Skeletal muscle satellite cell (primary cell): ENCODE results near the gene GABRG3.

Source experiments
- H3K27me3 ChIP-seq: 2 replicates; pipeline ENCODE4 v1.7.0; 2013; ENCODE audit warnings: low read length; ENCODE audit not compliant: control insufficient read depth, insufficient read depth
- H3K36me3 ChIP-seq: 2 replicates; pipeline ENCODE4 v1.7.0; 2013; ENCODE audit warnings: mild to moderate bottlenecking, control low read depth, low read length; ENCODE audit not compliant: insufficient read depth
- H3K4me1 ChIP-seq: 2 replicates; pipeline ENCODE4 v1.7.0; 2013; ENCODE audit warnings: low read length; ENCODE audit not compliant: control insufficient read depth, insufficient read depth
- H3K4me2 ChIP-seq: 2 replicates; pipeline ENCODE4 v1.7.0; 2013; ENCODE audit warnings: mild to moderate bottlenecking, low read length
- H3K4me3 ChIP-seq: 2 replicates; pipeline ENCODE4 v1.7.0; 2013; ENCODE audit warnings: low read length
- H3K9ac ChIP-seq: 2 replicates; pipeline ENCODE4 v1.7.0; 2013; ENCODE audit warnings: mild to moderate bottlenecking, low read depth, low read length, moderate library complexity
- H3K9me3 ChIP-seq: replicated peaks from 2 replicates; pipeline ENCODE4 v1.7.0; 2013; ENCODE audit warnings: mild to moderate bottlenecking, control low read depth, low read length

GABRG3 gene

GRCh38 chr15:27480642-27481041 lies 509.7 kb downstream of the GABRG3 start:
- Histone ChIP-seq H3K4me2 (no peak overlapping the region), H3K36me3 (no peaks in the 10 kb centered on the region), H3K4me3 (no peak overlapping the region), H3K9ac (no peak overlapping the region), H3K27me3 (no peaks in the 10 kb centered on the region), H3K9me3 (peaks cover 6% of the 10 kb centered on the region), H3K4me1 (no peaks in the 10 kb centered on the region)

GRCh38 chr15:27481768-27482167 lies 510.8 kb downstream of the GABRG3 start:
- no peaks in the 10 kb centered on the region for H3K27me3 ChIP-seq
- no peak overlapping the region for H3K4me3 ChIP-seq
- peaks cover 6% of the 10 kb centered on the region for H3K9me3 ChIP-seq
- H3K9ac ChIP-seq, result no peak overlapping the region
- H3K4me1 ChIP-seq, result no peaks in the 10 kb centered on the region
- no peaks in the 10 kb centered on the region for H3K36me3 ChIP-seq
- H3K4me2 ChIP-seq, result no peak overlapping the region

- Histone ChIP-seq H3K4me2 (no peak overlapping the region), H3K9ac (no peak overlapping the region), H3K4me1 (no peaks in the 10 kb centered on the region), H3K4me3 (no peak overlapping the region), H3K36me3 (no peaks in the 10 kb centered on the region), H3K27me3 (no peaks in the 10 kb centered on the region), H3K9me3 (peaks cover 6% of the 10 kb centered on the region)
Measured at GRCh38 chr15:27482287-27482686, 511.3 kb downstream of the GABRG3 start.

GRCh38 chr15:27483124-27483523 lies 512.1 kb downstream of the GABRG3 start:
- Histone ChIP-seq H3K9me3 (peaks cover 6% of the 10 kb centered on the region), H3K4me1 (no peaks in the 10 kb centered on the region), H3K4me2 (no peak overlapping the region), H3K36me3 (no peaks in the 10 kb centered on the region), H3K9ac (no peak overlapping the region), H3K27me3 (no peaks in the 10 kb centered on the region), H3K4me3 (no peak overlapping the region)

GRCh38 chr15:27485265-27485664 lies 514.3 kb downstream of the GABRG3 start:
- peaks cover 3% of the 10 kb centered on the region for H3K9me3 ChIP-seq
- H3K4me1 ChIP-seq, result no peaks in the 10 kb centered on the region
- no peaks in the 10 kb centered on the region for H3K36me3 ChIP-seq
- H3K27me3 ChIP-seq, result no peaks in the 10 kb centered on the region
- H3K9ac ChIP-seq, result no peak overlapping the region
- no peak overlapping the region for H3K4me2 ChIP-seq
- H3K4me3 ChIP-seq, result no peak overlapping the region

GRCh38 chr15:27486051-27486450 lies 515.1 kb downstream of the GABRG3 start:
- Histone ChIP-seq H3K36me3 (no peaks in the 10 kb centered on the region), H3K4me1 (no peaks in the 10 kb centered on the region), H3K9ac (no peak overlapping the region), H3K9me3 (peaks cover 3% of the 10 kb centered on the region), H3K4me3 (no peak overlapping the region), H3K4me2 (no peak overlapping the region), H3K27me3 (no peaks in the 10 kb centered on the region)

GRCh38 chr15:27486683-27487647 lies 516.0 kb downstream of the GABRG3 start:
- no peak overlapping the region for H3K4me3 ChIP-seq
- H3K4me2 ChIP-seq, result no peak overlapping the region
- no peaks in the 10 kb centered on the region for H3K4me1 ChIP-seq
- H3K9ac ChIP-seq, result no peak overlapping the region
- H3K27me3 ChIP-seq, result no peaks in the 10 kb centered on the region
- H3K9me3 ChIP-seq, result peaks cover 3% of the 10 kb centered on the region
- no peaks in the 10 kb centered on the region for H3K36me3 ChIP-seq

GRCh38 chr15:27487846-27488245 lies 516.9 kb downstream of the GABRG3 start:
- H3K4me2 ChIP-seq, result no peak overlapping the region
- H3K27me3 ChIP-seq, result no peaks in the 10 kb centered on the region
- H3K36me3 ChIP-seq, result no peaks in the 10 kb centered on the region
- H3K4me1 ChIP-seq, result no peaks in the 10 kb centered on the region
- H3K9me3 ChIP-seq, result peaks cover 3% of the 10 kb centered on the region
- no peak overlapping the region for H3K4me3 ChIP-seq
- H3K9ac ChIP-seq, result no peak overlapping the region

- Histone ChIP-seq H3K27me3 (no peaks in the 10 kb centered on the region), H3K9me3 (no peaks in the 10 kb centered on the region), H3K36me3 (no peaks in the 10 kb centered on the region), H3K4me2 (no peak overlapping the region), H3K9ac (no peak overlapping the region), H3K4me3 (no peak overlapping the region), H3K4me1 (no peaks in the 10 kb centered on the region)
Measured at GRCh38 chr15:27490867-27491595, 520.0 kb downstream of the GABRG3 start.

GRCh38 chr15:27491666-27492621 lies 521.0 kb downstream of the GABRG3 start:
- H3K4me1 ChIP-seq, result no peaks in the 10 kb centered on the region
- no peak overlapping the region for H3K4me2 ChIP-seq
- H3K9ac ChIP-seq, result no peak overlapping the region
- H3K4me3 ChIP-seq, result no peak overlapping the region
- no peaks in the 10 kb centered on the region for H3K27me3 ChIP-seq
- H3K9me3 ChIP-seq, result no peaks in the 10 kb centered on the region
- H3K36me3 ChIP-seq, result no peaks in the 10 kb centered on the region

GRCh38 chr15:27495963-27496459 lies 525.0 kb downstream of the GABRG3 start:
- no peaks in the 10 kb centered on the region for H3K4me1 ChIP-seq

More at GRCh38 chr15:27495963-27496459, 525.0 kb downstream of the GABRG3 start:
- Histone ChIP-seq H3K9me3 (peaks cover 3% of the 10 kb centered on the region), H3K4me2 (no peak overlapping the region), H3K36me3 (no peaks in the 10 kb centered on the region), H3K4me3 (no peak overlapping the region), H3K9ac (no peak overlapping the region), H3K27me3 (no peaks in the 10 kb centered on the region)
